H54 (cell line): ENCODE data around the gene SLC26A8.
A peak's percentile ranks its signal among the peaks of the same experiment; 100 is the strongest.
"Not testable (repeated sequence)": the region's sequence is repeated elsewhere in the genome, so short reads cannot be mapped to it uniquely, and the experiment has no call there.

ENCODE experiments used
- DNase-seq: peaks from one replicate; pipeline ENCODE4 v3.0.0; 2011; ENCODE audit warnings: low spot score, mixed read lengths; ENCODE audit not compliant: insufficient read length
- FAIRE-seq: peaks from 3 replicates; lab custom pipeline; 2011; peaks lifted over from hg19 to GRCh38; lab: Jason Lieb, UNC
- POLR2A ChIP-seq: IDR thresholded peaks from 2 replicates; pipeline ENCODE4 v1.6.1; 2011; ENCODE audit warnings: low read depth, mild to moderate bottlenecking, low read length

Gene SLC26A8

GRCh38 chr6:36000451-36000850 lies 24.0 kb downstream of the SLC26A8 start:
- no peak for DNase-seq
- no peak for FAIRE-seq
- no peak for TF ChIP-seq POLR2A

DNA sequence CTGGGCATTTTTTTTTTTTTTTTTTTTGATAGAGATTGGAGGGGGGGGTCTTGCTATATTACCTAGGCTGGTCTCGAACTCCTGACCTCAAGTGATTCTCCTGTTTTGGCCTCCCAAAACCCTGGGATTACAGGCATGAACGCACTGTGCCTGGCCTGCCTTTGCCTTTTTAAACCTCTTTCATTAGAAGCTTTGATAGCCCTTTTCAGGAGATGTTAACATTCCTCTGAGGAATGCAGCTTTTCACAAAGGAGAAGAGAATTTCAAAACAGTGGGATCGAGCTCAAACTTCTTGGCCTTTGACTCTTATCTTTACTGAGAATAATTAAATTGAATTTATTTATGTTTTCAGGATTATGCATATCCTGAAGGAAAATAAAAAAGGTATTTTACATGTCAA lies 31.3 kb downstream of the SLC26A8 start:
- no peak for DNase-seq
- FAIRE-seq: no peak
- no peak for TF ChIP-seq POLR2A

GRCh38 chr6:35988047-35988446 lies 36.4 kb downstream of the SLC26A8 start:
- FAIRE-seq, DNase-seq: not testable (repeated sequence)

DNA sequence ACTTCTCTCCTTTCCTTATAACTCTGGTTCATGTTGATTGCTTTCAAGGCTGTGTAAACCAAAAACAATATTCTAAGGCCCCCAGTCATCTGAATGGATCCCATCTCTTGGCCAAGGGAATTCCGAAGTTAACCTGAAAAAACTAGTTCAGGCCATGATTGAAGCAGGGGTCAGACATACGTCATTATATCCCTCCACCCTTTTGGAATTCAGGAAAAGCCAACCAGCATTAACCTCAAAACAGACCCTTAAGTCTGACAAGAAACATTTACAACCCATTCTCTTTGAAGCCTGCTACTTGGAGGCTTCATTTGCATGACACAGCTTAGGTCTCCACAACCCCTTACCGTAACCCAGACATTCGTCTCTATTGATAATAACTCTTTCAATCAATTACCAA lies 39.7 kb downstream of the SLC26A8 start:
- DNase-seq: no peak
- no peak for FAIRE-seq
- TF ChIP-seq POLR2A: no peak

DNA sequence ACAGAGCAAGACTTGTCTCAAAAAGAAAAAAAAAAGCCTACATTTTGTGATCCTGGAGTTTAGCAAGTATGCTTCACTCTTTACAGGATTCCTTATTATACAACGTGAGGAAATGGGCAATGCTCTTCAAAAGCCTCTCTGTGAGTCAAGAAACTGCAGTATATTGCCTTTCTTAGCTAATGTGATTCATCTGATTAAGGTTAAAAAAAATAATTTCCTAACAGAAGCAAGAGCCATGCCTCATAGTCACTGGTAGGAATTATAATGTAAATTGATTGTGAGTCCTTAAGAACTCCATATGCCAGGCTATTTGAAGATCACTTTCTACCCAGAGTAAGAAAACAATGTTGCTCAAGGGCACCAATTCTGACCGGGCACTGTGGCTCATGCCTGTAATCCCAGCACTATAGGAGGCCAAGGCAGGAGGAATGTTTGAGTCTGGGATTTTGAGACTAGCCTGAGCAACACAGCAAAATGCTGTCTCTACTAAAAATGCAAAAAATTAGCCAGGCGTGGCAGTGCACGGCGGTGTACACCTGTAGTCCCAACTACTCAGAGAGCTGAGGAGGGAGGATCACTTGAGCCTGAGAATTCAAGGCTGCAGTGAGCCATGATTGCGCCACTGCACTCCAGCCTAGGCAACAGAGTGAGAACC lies 43.3 kb downstream of the SLC26A8 start:
- FAIRE-seq: no peak
- no peak for TF ChIP-seq POLR2A
- DNase-seq: no peak

DNA sequence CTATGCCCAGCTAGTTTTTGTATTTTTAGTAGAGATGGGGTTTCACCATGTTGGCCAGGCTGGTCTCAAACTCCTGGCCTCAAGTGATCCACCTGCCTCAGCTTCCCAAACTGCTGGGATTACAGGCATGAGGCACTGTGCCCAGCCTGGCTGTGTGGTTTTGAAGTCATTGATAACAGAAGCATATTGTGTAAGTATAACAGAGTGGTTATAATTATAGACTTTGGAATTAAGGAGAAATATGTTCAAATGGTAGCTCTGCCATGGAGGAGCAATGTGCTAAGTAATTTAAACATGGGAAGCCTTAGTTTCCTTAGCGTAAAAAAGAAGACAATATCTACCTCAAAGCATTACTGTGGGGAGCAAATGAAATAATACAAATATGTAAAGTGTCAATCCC lies 44.3 kb downstream of the SLC26A8 start:
- not testable (repeated sequence) for FAIRE-seq, DNase-seq

DNA sequence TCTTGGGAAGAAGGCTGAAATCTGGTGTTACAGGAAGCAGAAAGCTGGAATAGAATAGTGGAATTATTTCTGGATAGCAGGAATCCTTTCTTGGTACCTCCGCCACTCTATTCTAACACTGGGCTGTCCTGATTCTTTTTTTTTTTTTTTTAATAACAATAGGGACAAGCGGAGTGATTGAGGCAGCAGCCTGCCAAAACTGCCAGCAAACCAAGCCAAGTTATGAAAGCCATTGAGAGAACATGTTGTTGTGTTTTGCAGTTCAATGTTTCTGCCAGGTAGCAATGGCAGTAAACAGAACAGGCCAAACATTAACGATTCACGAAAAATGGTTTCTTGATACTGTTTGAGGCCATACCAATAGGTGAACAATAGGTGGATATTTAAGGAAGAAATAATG lies 47.1 kb downstream of the SLC26A8 start:
- DNase-seq (no peak), FAIRE-seq (no peak)
- no peak for TF ChIP-seq POLR2A

DNA sequence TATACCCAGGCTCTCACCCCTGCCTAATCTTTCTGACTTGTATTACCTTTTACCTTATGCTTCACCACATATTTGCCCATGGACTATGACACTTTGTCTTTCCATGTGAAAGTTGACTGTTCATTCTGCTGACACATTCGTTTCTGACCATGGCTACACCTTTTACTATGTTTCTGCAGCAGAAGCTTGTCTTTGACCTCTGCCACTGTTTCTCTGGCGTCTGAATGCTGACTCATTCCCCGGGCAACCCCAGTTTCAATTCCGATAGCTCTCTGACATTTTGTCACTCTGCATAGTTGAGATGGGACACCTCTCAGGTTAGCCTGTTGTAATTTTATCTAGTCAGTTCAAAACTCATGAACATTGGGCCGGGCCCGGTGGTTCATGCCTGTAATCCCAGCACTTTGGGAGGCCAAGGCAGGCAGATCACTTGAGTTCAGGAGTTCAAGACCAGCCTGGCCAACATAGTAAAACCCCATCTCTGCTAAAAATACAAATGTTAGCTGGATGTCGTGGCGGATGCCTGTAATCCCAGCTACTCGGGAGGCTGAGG lies 50.7 kb downstream of the SLC26A8 start:
- no peak for TF ChIP-seq POLR2A
- FAIRE-seq: peak; percentile 90
- DNase-seq: peak; percentile 38

GRCh38 chr6:35972471-35973367 lies 51.7 kb downstream of the SLC26A8 start:
- DNase-seq (no peak), FAIRE-seq (no peak)
- no peak for TF ChIP-seq POLR2A

GRCh38 chr6:35970181-35970580 lies 54.3 kb downstream of the SLC26A8 start:
- peak; percentile 44 for DNase-seq
- TF ChIP-seq POLR2A: no peak

DNA sequence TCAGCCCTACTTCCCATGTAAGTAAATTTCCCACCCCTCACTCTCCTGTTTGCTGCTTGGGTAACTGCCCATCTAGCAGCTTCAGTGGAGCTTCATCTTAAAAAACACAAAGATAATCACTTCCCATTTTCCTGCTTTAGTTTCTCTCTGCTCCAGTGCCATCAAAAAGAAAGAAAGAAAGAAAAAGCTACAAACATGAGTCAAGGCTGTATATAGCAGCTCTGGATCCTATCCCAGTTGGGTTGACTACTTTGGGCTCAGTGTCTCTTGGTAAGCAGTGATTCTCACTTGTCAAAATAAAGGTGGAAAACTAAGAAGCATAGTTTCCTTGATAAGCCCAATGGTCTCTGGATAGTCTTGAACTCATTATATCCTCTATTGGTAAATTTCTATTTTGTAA lies 54.8 kb downstream of the SLC26A8 start:
- no peak for TF ChIP-seq POLR2A
- FAIRE-seq: no peak

More at GRCh38 chr6:35970181-35970580, 54.3 kb downstream of the SLC26A8 start:
- peak; percentile 91 for FAIRE-seq

GRCh38 chr6:35968821-35969220 lies 55.6 kb downstream of the SLC26A8 start:
- TF ChIP-seq POLR2A: no peak
- no peak for FAIRE-seq

More for the DNA sequence above, 54.8 kb downstream of the SLC26A8 start:
- DNase-seq: no peak

GRCh38 chr6:35967076-35967774 lies 57.2 kb downstream of the SLC26A8 start:
- DNase-seq (no peak), FAIRE-seq (no peak)

More at GRCh38 chr6:35968821-35969220, 55.6 kb downstream of the SLC26A8 start:
- DNase-seq: no peak

More at GRCh38 chr6:35967076-35967774, 57.2 kb downstream of the SLC26A8 start:
- TF ChIP-seq POLR2A: no peak
